ENCODE data around the gene TNK2.

The TNK2 gene

DNA sequence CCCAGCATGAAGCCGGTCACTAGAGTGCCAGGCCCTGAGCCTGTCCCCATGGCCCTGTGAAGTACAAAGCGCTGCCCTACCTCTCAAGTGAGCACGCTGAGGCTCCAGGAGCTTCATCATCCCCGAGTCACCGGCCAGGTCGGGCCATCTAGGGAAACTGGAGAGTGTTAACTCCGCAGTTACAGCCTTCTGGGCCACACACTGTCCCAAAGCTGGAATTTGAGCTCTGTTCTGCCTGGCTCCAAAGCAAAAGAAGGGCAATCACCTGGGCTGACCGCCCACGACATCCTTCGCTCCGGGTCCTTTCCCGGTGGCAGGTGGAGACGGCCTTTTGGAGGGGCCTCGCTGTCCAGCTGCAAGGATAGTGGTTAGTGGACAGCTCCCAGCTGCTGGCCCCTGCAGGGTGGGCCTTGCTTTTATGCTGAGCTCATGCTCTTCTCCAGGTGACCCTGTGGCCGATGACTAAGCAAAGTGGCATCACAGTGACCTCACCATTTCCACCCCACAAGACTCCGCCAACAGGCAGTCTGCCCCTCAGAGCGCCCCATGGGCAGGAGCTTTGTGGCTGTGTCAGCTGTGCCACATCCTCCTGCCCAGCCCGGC, 93.1 kb downstream of the TNK2 start:
- TF ChIP-seq, protein P1, sequence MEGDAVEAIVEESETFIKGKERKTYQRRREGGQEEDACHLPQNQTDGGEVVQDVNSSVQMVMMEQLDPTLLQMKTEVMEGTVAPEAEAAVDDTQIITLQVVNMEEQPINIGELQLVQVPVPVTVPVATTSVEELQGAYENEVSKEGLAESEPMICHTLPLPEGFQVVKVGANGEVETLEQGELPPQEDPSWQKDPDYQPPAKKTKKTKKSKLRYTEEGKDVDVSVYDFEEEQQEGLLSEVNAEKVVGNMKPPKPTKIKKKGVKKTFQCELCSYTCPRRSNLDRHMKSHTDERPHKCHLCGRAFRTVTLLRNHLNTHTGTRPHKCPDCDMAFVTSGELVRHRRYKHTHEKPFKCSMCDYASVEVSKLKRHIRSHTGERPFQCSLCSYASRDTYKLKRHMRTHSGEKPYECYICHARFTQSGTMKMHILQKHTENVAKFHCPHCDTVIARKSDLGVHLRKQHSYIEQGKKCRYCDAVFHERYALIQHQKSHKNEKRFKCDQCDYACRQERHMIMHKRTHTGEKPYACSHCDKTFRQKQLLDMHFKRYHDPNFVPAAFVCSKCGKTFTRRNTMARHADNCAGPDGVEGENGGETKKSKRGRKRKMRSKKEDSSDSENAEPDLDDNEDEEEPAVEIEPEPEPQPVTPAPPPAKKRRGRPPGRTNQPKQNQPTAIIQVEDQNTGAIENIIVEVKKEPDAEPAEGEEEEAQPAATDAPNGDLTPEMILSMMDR (conservative IDR thresholded peaks at IDR 0.05; ENCODE audit: low read depth, low read length) = no peak
- DNase-seq (ENCODE audit: low read depth) = peak; percentile 21
- no peak overlapping the region for H3K4me3 ChIP-seq (ENCODE audit: low read length)

GRCh38 chr3:195813916-195814640, 94.3 kb downstream of the TNK2 start:
- DNase-seq (ENCODE audit: low read depth) = no peak

More at GRCh38 chr3:195813916-195814640, 94.3 kb downstream of the TNK2 start:
- TF ChIP-seq, protein P1 (conservative IDR thresholded peaks at IDR 0.05; ENCODE audit: low read depth, low read length) = no peak
- H3K4me3 ChIP-seq (ENCODE audit: low read length) = no peak overlapping the region
